RWPE2 (cell line): ENCODE measurements around the gene TBC1D16.
A peak's percentile ranks its signal among the peaks of the same experiment; 100 is the strongest.

Source experiments
- ATAC-seq: fragments of 200-7000 bp; cut with Tn5 transposase; 3 replicates; pipeline ENCODE4 v1.9.1; 2021; ENCODE audit warnings: low read depth
- DNase-seq: peaks from one replicate; pipeline ENCODE4 v3.0.0-alpha.2; 2020; ENCODE audit warnings: low spot score
- H3K27ac ChIP-seq: fragments of 450-650 bp; 2 replicates; pipeline ENCODE4 v1.5.1; 2017; ENCODE audit warnings: mild to moderate bottlenecking; ENCODE audit not compliant: poor library complexity, severe bottlenecking
- H3K27me3 ChIP-seq: fragments of 250-450 bp; sonication (Bioruptor Pico); 2 replicates; pipeline ENCODE4 v1.5.1; 2021; ENCODE audit warnings: mild to moderate bottlenecking, moderate library complexity; ENCODE audit not compliant: insufficient read depth, poor library complexity, severe bottlenecking
- H3K36me3 ChIP-seq: fragments of 250-450 bp; sonication (Bioruptor Pico); 2 replicates; pipeline ENCODE4 v1.5.1; 2020; ENCODE audit warnings: low read depth, mild to moderate bottlenecking, moderate library complexity
- H3K4me1 ChIP-seq: fragments of 250-450 bp; sonication (Bioruptor Pico); 2 replicates; pipeline ENCODE4 v1.5.1; 2021; ENCODE audit warnings: mild to moderate bottlenecking, moderate library complexity; ENCODE audit not compliant: insufficient read depth, poor library complexity, severe bottlenecking
- H3K4me3 ChIP-seq: fragments of 250-450 bp; sonication (Bioruptor Pico); 2 replicates; pipeline ENCODE4 v1.5.1; 2021; ENCODE audit warnings: mild to moderate bottlenecking, moderate library complexity; ENCODE audit not compliant: severe bottlenecking
- H3K9me3 ChIP-seq: fragments of 250-450 bp; sonication (Bioruptor Pico); 2 replicates; pipeline ENCODE4 v1.5.1; 2021; ENCODE audit warnings: mild to moderate bottlenecking, moderate library complexity; ENCODE audit not compliant: severe bottlenecking
- TF ChIP-seq, protein P1 (sequence below): fragments of 450-650 bp; IDR thresholded peaks from one replicate; pipeline ENCODE4 v1.5.1; 2017; ENCODE audit warnings: mild to moderate bottlenecking, moderate library complexity; ENCODE audit not compliant: poor library complexity, severe bottlenecking

TBC1D16 gene

DNA sequence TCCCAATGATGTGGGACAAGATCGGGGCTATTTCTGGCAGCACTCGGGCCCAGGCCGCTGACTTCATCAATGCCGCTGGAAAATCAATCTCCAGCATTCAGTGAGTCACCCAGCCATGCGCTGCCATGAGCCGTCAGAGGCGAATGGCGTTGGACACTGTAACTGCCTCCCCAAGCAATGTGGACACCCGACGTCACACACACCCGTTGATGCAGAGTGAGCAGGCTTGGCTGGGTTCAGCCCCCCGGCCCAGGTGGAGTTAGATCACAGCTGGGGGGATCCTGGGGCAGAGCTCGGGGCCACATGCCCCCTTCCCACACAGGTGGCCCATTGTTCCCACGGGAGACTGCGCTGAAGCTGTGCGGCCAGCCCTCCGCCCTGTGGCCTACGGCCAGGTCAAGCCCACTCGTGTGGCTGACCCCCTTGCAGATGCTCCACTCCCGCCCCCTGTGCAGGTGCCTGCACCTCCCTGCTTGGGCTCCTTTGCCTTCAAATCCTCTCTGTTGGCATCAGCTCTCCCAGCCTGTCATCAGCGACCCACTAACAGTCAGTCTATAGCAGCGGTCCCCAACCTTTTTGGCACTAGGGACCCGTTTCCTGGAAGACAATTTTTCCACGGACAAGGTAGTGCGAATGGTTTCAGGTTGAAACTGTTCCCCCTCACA, 89.9 kb downstream of the TBC1D16 start:
- peaks cover 11% of the 10 kb centered on the region for H3K4me1 ChIP-seq
- H3K27me3 ChIP-seq: no peaks in the 10 kb centered on the region
- DNase-seq: peak; percentile 44
- no peak for ATAC-seq
- no peak overlapping the region for H3K4me3 ChIP-seq
- no peak overlapping the region for H3K27ac ChIP-seq
- TF ChIP-seq, protein P1, sequence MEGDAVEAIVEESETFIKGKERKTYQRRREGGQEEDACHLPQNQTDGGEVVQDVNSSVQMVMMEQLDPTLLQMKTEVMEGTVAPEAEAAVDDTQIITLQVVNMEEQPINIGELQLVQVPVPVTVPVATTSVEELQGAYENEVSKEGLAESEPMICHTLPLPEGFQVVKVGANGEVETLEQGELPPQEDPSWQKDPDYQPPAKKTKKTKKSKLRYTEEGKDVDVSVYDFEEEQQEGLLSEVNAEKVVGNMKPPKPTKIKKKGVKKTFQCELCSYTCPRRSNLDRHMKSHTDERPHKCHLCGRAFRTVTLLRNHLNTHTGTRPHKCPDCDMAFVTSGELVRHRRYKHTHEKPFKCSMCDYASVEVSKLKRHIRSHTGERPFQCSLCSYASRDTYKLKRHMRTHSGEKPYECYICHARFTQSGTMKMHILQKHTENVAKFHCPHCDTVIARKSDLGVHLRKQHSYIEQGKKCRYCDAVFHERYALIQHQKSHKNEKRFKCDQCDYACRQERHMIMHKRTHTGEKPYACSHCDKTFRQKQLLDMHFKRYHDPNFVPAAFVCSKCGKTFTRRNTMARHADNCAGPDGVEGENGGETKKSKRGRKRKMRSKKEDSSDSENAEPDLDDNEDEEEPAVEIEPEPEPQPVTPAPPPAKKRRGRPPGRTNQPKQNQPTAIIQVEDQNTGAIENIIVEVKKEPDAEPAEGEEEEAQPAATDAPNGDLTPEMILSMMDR: no peak
- H3K9me3 ChIP-seq: no peaks in the 10 kb centered on the region
- H3K36me3 ChIP-seq: no peaks in the 10 kb centered on the region

DNA sequence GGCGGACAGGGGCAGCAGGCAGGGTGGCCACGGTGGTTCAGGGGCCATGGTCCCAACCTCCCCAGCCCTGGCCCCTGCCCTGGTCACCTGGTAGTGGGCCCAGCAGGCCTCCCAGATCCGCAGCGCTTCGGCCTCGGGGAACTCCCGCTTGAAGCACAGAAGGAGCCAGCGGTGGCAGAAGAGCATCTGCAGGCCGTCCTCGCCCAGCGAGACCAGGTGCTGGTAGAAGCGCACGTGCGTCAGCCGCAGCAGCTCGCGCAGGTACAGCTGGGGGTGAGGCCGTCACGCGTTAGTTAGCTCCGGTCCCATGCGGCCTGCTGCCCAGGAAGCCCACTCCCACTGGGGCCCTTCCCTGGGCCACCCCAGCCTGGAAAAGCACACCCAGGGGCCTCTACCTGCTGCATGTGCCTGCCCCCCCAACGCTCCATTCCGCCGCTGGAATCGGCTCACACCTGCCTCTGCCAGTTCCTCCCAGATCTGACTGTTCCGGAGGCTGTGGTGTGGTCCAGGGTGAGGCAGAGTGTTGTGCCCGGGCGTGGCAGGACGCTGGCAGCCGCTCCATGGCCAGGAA, 90.8 kb downstream of the TBC1D16 start:
- DNase-seq (peak; percentile 72), ATAC-seq (no peak)
- Histone ChIP-seq H3K36me3 (no peaks in the 10 kb centered on the region), H3K4me3 (no peak overlapping the region), H3K27ac (no peak overlapping the region), H3K4me1 (peaks cover 11% of the 10 kb centered on the region), H3K9me3 (no peaks in the 10 kb centered on the region), H3K27me3 (no peaks in the 10 kb centered on the region)
- TF ChIP-seq, protein P1: no peak

DNA sequence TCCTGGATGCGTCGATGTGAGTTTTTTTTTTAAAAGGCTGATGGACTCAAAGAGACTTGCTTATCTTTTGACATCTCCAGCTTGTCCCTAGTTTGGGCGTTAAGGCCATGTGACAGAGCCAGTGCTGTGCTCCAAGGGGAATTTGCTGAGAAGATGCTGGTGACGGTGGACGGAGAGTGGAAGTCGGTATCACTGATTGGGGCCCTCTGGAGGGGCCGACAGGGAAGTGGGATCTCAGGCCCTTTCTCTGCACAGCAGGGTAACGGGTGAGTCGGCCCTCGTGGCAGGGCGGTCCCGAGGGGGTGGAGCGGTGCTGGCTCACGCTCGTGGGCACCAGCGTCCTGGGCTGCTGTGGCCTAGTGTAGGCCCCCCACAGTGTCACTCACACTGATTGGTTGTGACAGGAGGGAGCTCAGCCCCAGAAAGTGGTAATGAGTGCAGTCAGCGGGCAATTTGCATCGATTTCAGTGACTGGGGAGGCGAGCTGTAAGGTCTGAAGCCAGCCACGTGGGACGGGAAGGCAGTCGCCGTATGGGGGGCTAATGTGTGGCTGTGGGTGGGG, 91.3 kb downstream of the TBC1D16 start:
- Histone ChIP-seq H3K4me3 (no peak overlapping the region), H3K4me1 (peaks cover 11% of the 10 kb centered on the region), H3K27me3 (no peaks in the 10 kb centered on the region), H3K9me3 (no peaks in the 10 kb centered on the region), H3K36me3 (no peaks in the 10 kb centered on the region), H3K27ac (no peak overlapping the region)
- peak; percentile 55 for DNase-seq
- ATAC-seq: no peak
- TF ChIP-seq, protein P1: no peak

DNA sequence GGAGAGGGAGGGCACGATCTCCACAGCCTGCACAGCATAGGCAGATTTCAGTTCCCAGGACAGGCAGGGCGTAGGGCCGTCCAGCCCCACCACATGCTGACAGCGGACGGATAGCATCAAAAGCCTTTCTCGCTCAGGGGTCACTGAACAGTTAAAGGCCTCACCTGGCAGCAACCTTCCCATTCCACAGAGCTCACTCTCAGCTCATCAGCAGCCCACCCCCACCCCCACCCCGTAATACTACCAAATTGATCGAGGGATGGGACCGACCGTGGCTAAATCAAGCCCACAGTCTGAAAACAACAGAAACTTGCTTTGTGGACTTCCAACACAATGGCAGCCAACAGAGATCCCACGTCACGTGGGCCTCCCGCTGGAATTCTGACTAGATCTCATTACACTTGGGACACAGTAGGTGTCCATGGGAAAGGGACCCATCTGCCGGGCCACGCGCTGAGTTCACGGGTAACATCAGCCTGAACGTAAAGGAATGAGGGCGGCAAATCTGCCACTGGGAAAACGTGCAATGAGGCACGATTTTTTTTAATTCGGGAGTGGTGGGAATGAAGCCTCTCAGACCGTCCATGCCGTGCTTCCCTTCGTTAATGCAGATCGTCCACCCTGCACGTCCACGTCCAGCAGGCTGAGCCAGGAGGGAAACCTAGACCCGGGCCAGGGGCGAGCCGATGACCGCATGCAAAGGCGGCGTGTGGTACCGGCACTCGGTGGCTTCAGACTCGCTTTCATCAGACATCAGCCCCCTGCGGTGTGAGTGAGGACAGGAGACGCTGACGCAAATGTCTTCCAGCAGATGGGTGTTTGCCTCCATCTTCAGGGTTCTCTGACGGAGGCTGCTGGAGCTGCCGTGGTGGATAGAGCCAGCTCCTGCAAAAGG, 92.1 kb downstream of the TBC1D16 start:
- ATAC-seq (no peak), DNase-seq (peak; percentile 66)
- Histone ChIP-seq H3K9me3 (no peaks in the 10 kb centered on the region), H3K36me3 (no peaks in the 10 kb centered on the region), H3K27me3 (no peaks in the 10 kb centered on the region), H3K4me3 (no peak overlapping the region), H3K27ac (no peak overlapping the region), H3K4me1 (peaks cover 11% of the 10 kb centered on the region)
- TF ChIP-seq, protein P1: no peak
